Measurements from ENCODE around the gene PCDHGB3.

The PCDHGB3 gene

GRCh38 chr5:141421489-141421855 is 51.4 kb downstream of the PCDHGB3 start:
- H3K27ac ChIP-seq, result no peak overlapping the region
- no peak for TF ChIP-seq CTCF (IDR thresholded peaks at IDR 0.05)
- TF ChIP-seq ZFX (IDR thresholded peaks at IDR 0.05; ENCODE audit: borderline replicate concordance), result no peak
